Neural cell (in vitro differentiated cells): ENCODE results near the gene TXNRD1.

Experiments used
- CTCF ChIP-seq: fragments of 450-650 bp; IDR thresholded peaks from 2 replicates; pipeline ENCODE4 v1.5.1; 2014; ENCODE audit warnings: antibody characterized with exemption, mild to moderate bottlenecking, moderate library complexity; ENCODE audit not compliant: poor library complexity, severe bottlenecking
- EP300 ChIP-seq: fragments of 450-650 bp; conservative IDR thresholded peaks from 2 replicates; pipeline ENCODE4 v1.6.1; 2014; ENCODE audit warnings: antibody characterized with exemption, mild to moderate bottlenecking, moderate library complexity; ENCODE audit not compliant: poor library complexity, severe bottlenecking
- EZH2 ChIP-seq: fragments of 200-600, 300-800 bp; shearing (Covaris generic), sonication (generic); IDR thresholded peaks from 2 replicates; pipeline ENCODE4 v1.6.1; 2014; ENCODE audit warnings: antibody characterized with exemption, low read length, borderline replicate concordance, mild to moderate bottlenecking; ENCODE audit not compliant: insufficient read depth, poor library complexity, severe bottlenecking
- MXI1 ChIP-seq: fragments of 450-650 bp; conservative IDR thresholded peaks from 2 replicates; pipeline ENCODE4 v1.6.1; 2014; ENCODE audit warnings: antibody characterized with exemption, mild to moderate bottlenecking; ENCODE audit not compliant: poor library complexity, severe bottlenecking
- POLR2AphosphoS5 ChIP-seq: IDR thresholded peaks from 2 replicates; pipeline ENCODE4 v1.6.1; 2012
- RAD21 ChIP-seq: fragments of 450-650 bp; conservative IDR thresholded peaks from 2 replicates; pipeline ENCODE4 v1.6.1; 2014; ENCODE audit warnings: antibody characterized with exemption, mild to moderate bottlenecking, moderate library complexity
- SMC3 ChIP-seq: fragments of 450-650 bp; conservative IDR thresholded peaks from 2 replicates; pipeline ENCODE4 v1.6.1; 2014; ENCODE audit warnings: antibody characterized with exemption, mild to moderate bottlenecking, moderate library complexity; ENCODE audit not compliant: poor library complexity
- TAF1 ChIP-seq: IDR thresholded peaks from 2 replicates; pipeline ENCODE4 v1.6.1; 2012; ENCODE audit warnings: low read depth
- TF ChIP-seq, protein P1 (sequence below): IDR thresholded peaks from 2 replicates; pipeline ENCODE4 v1.6.1; 2012; ENCODE audit warnings: borderline replicate concordance

DNA sequence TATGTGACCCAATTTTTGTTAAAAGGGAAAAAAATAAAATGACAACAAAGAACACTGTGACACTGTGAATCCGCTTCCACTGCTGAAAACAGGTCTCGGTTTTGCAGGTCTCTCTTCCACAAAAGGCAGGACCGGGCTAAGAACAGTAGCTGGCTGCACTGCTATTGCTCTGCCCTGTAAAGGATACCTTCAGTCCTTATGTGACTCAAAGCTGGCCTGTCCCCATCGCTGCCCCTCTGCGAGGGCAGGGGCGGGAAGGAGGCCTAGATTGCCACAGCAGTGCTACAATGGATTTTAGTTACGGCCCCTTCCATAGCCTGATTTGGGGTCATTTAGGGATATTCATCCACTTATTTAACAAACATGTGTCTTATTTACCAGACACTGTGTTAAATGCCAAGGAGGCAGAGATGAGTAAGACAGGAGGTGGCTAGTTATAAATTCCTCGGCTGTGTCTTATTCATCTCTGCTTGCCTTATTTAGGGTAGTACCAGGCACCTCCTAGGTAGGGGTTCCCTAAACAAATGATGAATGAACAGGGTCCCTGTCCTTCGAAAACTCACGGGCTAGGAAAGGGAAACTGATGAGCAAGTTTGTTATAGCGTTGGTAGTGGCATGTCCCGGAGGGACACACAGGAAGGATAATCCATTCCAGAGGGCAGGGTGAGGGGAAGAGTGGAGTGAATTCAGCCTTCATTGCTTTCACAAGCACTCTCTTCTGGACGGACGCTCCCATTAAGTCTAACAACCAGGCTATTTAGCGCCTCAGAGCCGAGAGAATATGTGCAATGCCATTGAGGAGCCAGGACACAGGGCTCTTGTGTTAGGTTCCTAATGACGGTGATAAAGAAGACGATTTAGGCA lies 161.3 kb downstream of the TXNRD1 start:
- no peak for TF ChIP-seq CTCF
- TF ChIP-seq, protein P1, sequence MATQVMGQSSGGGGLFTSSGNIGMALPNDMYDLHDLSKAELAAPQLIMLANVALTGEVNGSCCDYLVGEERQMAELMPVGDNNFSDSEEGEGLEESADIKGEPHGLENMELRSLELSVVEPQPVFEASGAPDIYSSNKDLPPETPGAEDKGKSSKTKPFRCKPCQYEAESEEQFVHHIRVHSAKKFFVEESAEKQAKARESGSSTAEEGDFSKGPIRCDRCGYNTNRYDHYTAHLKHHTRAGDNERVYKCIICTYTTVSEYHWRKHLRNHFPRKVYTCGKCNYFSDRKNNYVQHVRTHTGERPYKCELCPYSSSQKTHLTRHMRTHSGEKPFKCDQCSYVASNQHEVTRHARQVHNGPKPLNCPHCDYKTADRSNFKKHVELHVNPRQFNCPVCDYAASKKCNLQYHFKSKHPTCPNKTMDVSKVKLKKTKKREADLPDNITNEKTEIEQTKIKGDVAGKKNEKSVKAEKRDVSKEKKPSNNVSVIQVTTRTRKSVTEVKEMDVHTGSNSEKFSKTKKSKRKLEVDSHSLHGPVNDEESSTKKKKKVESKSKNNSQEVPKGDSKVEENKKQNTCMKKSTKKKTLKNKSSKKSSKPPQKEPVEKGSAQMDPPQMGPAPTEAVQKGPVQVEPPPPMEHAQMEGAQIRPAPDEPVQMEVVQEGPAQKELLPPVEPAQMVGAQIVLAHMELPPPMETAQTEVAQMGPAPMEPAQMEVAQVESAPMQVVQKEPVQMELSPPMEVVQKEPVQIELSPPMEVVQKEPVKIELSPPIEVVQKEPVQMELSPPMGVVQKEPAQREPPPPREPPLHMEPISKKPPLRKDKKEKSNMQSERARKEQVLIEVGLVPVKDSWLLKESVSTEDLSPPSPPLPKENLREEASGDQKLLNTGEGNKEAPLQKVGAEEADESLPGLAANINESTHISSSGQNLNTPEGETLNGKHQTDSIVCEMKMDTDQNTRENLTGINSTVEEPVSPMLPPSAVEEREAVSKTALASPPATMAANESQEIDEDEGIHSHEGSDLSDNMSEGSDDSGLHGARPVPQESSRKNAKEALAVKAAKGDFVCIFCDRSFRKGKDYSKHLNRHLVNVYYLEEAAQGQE, result no peak
- TF ChIP-seq EP300, result no peak
- TF ChIP-seq EZH2, result no peak
- TF ChIP-seq SMC3, result no peak
- no peak for TF ChIP-seq POLR2AphosphoS5
- no peak for TF ChIP-seq MXI1
- TF ChIP-seq RAD21, result no peak
- TF ChIP-seq TAF1, result no peak
